GM19025 (cell line): ENCODE data around the gene SIM1.

Source experiments
- ATAC-seq: cut with Tn5 transposase; IDR thresholded peaks from one replicate; pipeline ENCODE4 v1.9.1; 2021; ENCODE audit warnings: mild to moderate bottlenecking, low read depth, moderate library complexity; ENCODE audit not compliant: unreplicated experiment

The SIM1 gene

GRCh38 chr6:100472674-100473073 is 8.0 kb upstream of the SIM1 start:
- peak; percentile 82 for ATAC-seq

- no peak for ATAC-seq
These were observed 5.8 kb upstream of the SIM1 start for GRCh38 chr6:100470422-100471120.

- ATAC-seq = no peak
These were observed 4.6 kb upstream of the SIM1 start for GRCh38 chr6:100469101-100469859.

GRCh38 chr6:100468016-100468622 is 3.4 kb upstream of the SIM1 start:
- no peak for ATAC-seq

- no peak for ATAC-seq
These were observed 2.7 kb upstream of the SIM1 start for GRCh38 chr6:100467129-100468015.

- ATAC-seq = no peak
These were observed 1.8 kb upstream of the SIM1 start for GRCh38 chr6:100466410-100467128.

GRCh38 chr6:100465701-100466409 is 1.1 kb upstream of the SIM1 start:
- no peak for ATAC-seq

- no peak for ATAC-seq
These were observed 414 bp downstream of the SIM1 start for GRCh38 chr6:100464162-100464851.

GRCh38 chr6:100463630-100464161 is 1.0 kb downstream of the SIM1 start:
- ATAC-seq = no peak

GRCh38 chr6:100462706-100463629 is 1.8 kb downstream of the SIM1 start:
- ATAC-seq = no peak

- no peak for ATAC-seq
These were observed 2.6 kb downstream of the SIM1 start for GRCh38 chr6:100461917-100462705.

GRCh38 chr6:100461278-100461916 is 3.3 kb downstream of the SIM1 start:
- no peak for ATAC-seq

- no peak for ATAC-seq
These were observed 4.0 kb downstream of the SIM1 start for GRCh38 chr6:100460650-100461204.

GRCh38 chr6:100459592-100460184 is 5.0 kb downstream of the SIM1 start:
- ATAC-seq = no peak

GRCh38 chr6:100458841-100459591 is 5.7 kb downstream of the SIM1 start:
- no peak for ATAC-seq
